Measurements from ENCODE around the gene UCN3.

DNA sequence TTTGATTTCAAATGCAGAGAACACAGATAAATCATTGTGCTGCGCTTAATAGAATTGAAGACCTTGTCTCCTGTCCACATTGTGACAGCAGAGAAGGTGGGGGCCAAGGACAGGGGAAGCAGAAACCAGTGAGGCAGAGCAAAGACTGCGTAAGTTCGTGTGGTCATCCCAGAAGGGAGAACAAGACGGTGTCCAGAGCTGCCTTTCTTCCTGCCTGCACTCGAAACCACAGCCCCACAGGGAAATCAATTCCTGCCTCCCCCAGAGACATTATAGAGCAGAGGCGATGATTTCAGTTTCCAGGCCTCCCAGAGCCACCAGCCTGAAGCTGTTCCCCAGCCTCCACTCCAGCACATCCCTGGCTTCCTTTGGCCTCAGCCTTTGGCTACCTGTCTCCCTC lies 39.7 kb upstream of the UCN3 start:
- no peak for TF ChIP-seq POLR2AphosphoS5 (IDR thresholded peaks at IDR 0.05; ENCODE audit: low read depth, low read length)
- TF ChIP-seq TAF1 (IDR thresholded peaks at IDR 0.05; ENCODE audit: low read depth, low read length), result no peak
- no peak for TF ChIP-seq POLR2A (IDR thresholded peaks at IDR 0.05; ENCODE audit: low read depth, low read length)
- no peak for TF ChIP-seq POU2F2 (IDR thresholded peaks at IDR 0.05; ENCODE audit: low read depth, low read length)
- no peak for TF ChIP-seq SPI1 (IDR thresholded peaks at IDR 0.05; ENCODE audit: low read depth, low read length)
- TF ChIP-seq PAX5 (IDR thresholded peaks at IDR 0.05; ENCODE audit: insufficient read depth, low read length, severe bottlenecking), result no peak
